HL-60 (cell line): Measurements from ENCODE around the gene PHKA1.
A peak's percentile ranks its signal among the peaks of the same experiment; 100 is the strongest.

Source experiments
- DNase-seq, 2 experiments: peaks; one replicate each; pipeline ENCODE4 v3.0.0-alpha.2; 2010 to 2020; ENCODE audit warnings: low read depth in 1 of 2, low spot score in 1 of 2
- H3K27ac ChIP-seq: fragments of 250-450 bp; sonication (Bioruptor Pico); replicated peaks from 2 replicates; pipeline ENCODE4 v1.5.1; 2020; ENCODE audit warnings: mild to moderate bottlenecking, moderate library complexity
- H3K27me3 ChIP-seq: fragments of 250-450 bp; sonication (Bioruptor Pico); 2 replicates; pipeline ENCODE4 v1.5.1; 2021; ENCODE audit warnings: mild to moderate bottlenecking, moderate library complexity; ENCODE audit not compliant: insufficient read depth, poor library complexity, severe bottlenecking
- H3K4me3 ChIP-seq: replicated peaks from 2 replicates; pipeline ENCODE4 v1.5.1; 2011; ENCODE audit warnings: mild to moderate bottlenecking, control low read depth, low read length; ENCODE audit not compliant: insufficient read depth
- GABPA ChIP-seq: IDR thresholded peaks from 2 replicates; pipeline ENCODE4 v1.6.1; 2012; ENCODE audit warnings: low read depth
- POLR2AphosphoS5 ChIP-seq: IDR thresholded peaks from 2 replicates; pipeline ENCODE4 v1.6.1; 2012; ENCODE audit warnings: low read depth
- SPI1 ChIP-seq: IDR thresholded peaks from 2 replicates; pipeline ENCODE4 v1.6.1; 2012; ENCODE audit warnings: low read depth, mild to moderate bottlenecking, borderline replicate concordance
- TF ChIP-seq, protein P1 (sequence below): IDR thresholded peaks from one replicate; pipeline ENCODE4 v1.5.1; 2011; ENCODE audit warnings: low read length, control low read depth, inconsistent platforms; ENCODE audit not compliant: insufficient read depth
- TF ChIP-seq, protein P2 (sequence below): IDR thresholded peaks from 2 replicates; pipeline ENCODE4 v1.6.1; 2012; ENCODE audit warnings: low read depth; ENCODE audit not compliant: insufficient replicate concordance

Gene PHKA1

DNA sequence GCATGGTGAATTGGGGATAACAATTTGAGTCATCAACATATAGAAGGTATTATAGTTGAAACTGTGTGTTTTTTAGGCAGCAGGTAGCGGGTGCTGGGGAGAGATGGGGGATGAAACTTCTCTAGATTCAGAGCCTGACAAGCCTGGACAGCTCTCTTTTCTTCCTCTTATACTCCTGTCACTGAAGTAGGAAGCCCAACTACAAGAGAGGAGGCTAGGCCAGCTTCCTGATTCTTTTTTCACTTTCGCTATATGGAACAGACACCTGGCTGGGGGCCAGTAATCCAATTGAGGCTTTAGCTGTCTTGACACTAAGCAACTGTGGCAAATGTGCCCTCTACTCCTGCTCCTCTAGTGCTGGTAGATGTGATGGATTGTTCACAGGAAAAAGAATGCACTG is 69.2 kb downstream of the PHKA1 start:
- TF ChIP-seq, protein P1, sequence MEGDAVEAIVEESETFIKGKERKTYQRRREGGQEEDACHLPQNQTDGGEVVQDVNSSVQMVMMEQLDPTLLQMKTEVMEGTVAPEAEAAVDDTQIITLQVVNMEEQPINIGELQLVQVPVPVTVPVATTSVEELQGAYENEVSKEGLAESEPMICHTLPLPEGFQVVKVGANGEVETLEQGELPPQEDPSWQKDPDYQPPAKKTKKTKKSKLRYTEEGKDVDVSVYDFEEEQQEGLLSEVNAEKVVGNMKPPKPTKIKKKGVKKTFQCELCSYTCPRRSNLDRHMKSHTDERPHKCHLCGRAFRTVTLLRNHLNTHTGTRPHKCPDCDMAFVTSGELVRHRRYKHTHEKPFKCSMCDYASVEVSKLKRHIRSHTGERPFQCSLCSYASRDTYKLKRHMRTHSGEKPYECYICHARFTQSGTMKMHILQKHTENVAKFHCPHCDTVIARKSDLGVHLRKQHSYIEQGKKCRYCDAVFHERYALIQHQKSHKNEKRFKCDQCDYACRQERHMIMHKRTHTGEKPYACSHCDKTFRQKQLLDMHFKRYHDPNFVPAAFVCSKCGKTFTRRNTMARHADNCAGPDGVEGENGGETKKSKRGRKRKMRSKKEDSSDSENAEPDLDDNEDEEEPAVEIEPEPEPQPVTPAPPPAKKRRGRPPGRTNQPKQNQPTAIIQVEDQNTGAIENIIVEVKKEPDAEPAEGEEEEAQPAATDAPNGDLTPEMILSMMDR: no peak
- TF ChIP-seq, protein P2, sequence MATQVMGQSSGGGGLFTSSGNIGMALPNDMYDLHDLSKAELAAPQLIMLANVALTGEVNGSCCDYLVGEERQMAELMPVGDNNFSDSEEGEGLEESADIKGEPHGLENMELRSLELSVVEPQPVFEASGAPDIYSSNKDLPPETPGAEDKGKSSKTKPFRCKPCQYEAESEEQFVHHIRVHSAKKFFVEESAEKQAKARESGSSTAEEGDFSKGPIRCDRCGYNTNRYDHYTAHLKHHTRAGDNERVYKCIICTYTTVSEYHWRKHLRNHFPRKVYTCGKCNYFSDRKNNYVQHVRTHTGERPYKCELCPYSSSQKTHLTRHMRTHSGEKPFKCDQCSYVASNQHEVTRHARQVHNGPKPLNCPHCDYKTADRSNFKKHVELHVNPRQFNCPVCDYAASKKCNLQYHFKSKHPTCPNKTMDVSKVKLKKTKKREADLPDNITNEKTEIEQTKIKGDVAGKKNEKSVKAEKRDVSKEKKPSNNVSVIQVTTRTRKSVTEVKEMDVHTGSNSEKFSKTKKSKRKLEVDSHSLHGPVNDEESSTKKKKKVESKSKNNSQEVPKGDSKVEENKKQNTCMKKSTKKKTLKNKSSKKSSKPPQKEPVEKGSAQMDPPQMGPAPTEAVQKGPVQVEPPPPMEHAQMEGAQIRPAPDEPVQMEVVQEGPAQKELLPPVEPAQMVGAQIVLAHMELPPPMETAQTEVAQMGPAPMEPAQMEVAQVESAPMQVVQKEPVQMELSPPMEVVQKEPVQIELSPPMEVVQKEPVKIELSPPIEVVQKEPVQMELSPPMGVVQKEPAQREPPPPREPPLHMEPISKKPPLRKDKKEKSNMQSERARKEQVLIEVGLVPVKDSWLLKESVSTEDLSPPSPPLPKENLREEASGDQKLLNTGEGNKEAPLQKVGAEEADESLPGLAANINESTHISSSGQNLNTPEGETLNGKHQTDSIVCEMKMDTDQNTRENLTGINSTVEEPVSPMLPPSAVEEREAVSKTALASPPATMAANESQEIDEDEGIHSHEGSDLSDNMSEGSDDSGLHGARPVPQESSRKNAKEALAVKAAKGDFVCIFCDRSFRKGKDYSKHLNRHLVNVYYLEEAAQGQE: peak; percentile 46
- no peak overlapping the region for H3K4me3 ChIP-seq
- H3K27ac ChIP-seq: no peak overlapping the region
- H3K27me3 ChIP-seq: no peaks in the 10 kb centered on the region
- DNase-seq: no peak

DNA sequence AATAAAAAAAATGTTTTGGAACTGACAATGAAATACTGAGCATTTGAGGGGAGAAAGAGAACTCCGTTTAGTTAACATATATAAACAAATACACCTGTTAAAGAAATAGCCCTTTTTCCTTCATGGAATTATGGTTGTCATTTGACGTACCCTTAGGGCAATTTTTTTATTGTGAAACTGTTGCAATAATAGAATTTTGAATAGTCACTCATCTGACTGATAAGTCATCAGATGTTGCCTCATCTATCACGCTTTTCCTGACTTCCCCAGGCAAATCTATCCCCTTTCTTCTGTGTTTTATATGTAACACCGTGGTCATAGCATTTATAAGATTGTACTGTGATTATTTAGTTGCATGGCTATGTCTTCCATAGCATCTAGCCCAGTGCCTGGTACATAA is 72.5 kb downstream of the PHKA1 start:
- no peaks in the 10 kb centered on the region for H3K27me3 ChIP-seq
- DNase-seq: no peak
- H3K27ac ChIP-seq: no peak overlapping the region
- H3K4me3 ChIP-seq: no peak overlapping the region
- TF ChIP-seq SPI1: no peak
- TF ChIP-seq, protein P2: no peak
- TF ChIP-seq POLR2AphosphoS5: no peak
- TF ChIP-seq GABPA: no peak
- TF ChIP-seq, protein P1: no peak

DNA sequence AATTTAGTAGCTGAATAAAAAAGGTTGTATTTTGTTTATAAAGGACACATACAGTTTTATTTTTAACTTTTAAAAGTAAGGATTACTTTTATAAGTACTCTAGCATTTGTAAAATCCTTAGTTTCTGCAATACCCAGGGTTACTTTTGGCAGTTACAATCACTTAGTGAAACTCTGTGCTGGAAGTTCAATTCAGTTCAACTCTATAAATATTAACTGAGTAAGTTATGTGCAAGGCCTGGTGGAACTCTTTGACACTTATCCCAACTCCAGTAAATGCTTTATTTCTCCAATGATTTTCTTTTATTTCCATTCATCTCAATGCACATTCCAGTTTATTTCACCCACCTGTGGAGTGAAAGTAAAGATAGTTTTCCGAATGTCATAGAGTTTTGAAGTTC is 78.2 kb downstream of the PHKA1 start:
- Histone ChIP-seq H3K27ac (no peak overlapping the region), H3K4me3 (no peak overlapping the region), H3K27me3 (no peaks in the 10 kb centered on the region)
- DNase-seq: no peak
- TF ChIP-seq SPI1: no peak
- TF ChIP-seq, protein P1: no peak
- TF ChIP-seq GABPA: no peak
- TF ChIP-seq, protein P2: no peak
- no peak for TF ChIP-seq POLR2AphosphoS5
